ENCODE measurements around the gene MMP28.
A peak's percentile ranks its signal among the peaks of the same experiment; 100 is the strongest.

The MMP28 gene

GRCh38 chr17:35726953-35727460, 68.4 kb downstream of the MMP28 start:
- TF ChIP-seq TAF1 (IDR thresholded peaks at IDR 0.05; ENCODE audit: low read depth) (no peak), FOXM1 (IDR thresholded peaks at IDR 0.05; ENCODE audit: borderline replicate concordance, low read depth) (no peak), USF1 (IDR thresholded peaks at IDR 0.05) (no peak), REST (IDR thresholded peaks at IDR 0.05; ENCODE audit: low read depth) (no peak), TCF12 (IDR thresholded peaks at IDR 0.05; ENCODE audit: low read depth) (no peak), TEAD4 (IDR thresholded peaks at IDR 0.05) (no peak), EGR1 (IDR thresholded peaks at IDR 0.05) (no peak), EP300 (IDR thresholded peaks at IDR 0.05; ENCODE audit: borderline replicate concordance) (no peak), CEBPB (IDR thresholded peaks at IDR 0.05) (no peak), ZBTB7A (IDR thresholded peaks at IDR 0.05; ENCODE audit: low read depth) (no peak), MAX (IDR thresholded peaks at IDR 0.05) (no peak), CREB1 (IDR thresholded peaks at IDR 0.05; ENCODE audit: low read depth) (no peak), RAD21 (IDR thresholded peaks at IDR 0.05; ENCODE audit: low read depth) (no peak), YY1 (IDR thresholded peaks at IDR 0.05; ENCODE audit: low read depth) (no peak), NFIC (IDR thresholded peaks at IDR 0.05) (no peak)

GRCh38 chr17:35726127-35726952, 69.1 kb downstream of the MMP28 start:
- TF ChIP-seq MAX (IDR thresholded peaks at IDR 0.05), result no peak
- TF ChIP-seq NFIC (IDR thresholded peaks at IDR 0.05), result peak; percentile 84
- TF ChIP-seq RAD21 (IDR thresholded peaks at IDR 0.05; ENCODE audit: low read depth), result no peak
- TF ChIP-seq CREB1 (IDR thresholded peaks at IDR 0.05; ENCODE audit: low read depth), result no peak
- TF ChIP-seq TAF1 (IDR thresholded peaks at IDR 0.05; ENCODE audit: low read depth), result no peak
- TF ChIP-seq EP300 (IDR thresholded peaks at IDR 0.05; ENCODE audit: borderline replicate concordance), result no peak
- no peak for TF ChIP-seq YY1 (IDR thresholded peaks at IDR 0.05; ENCODE audit: low read depth)
- TF ChIP-seq EGR1 (IDR thresholded peaks at IDR 0.05), result no peak
- no peak for TF ChIP-seq USF1 (IDR thresholded peaks at IDR 0.05)
- peak; percentile 7; the same call in 1 of the 2 replicates for TF ChIP-seq TEAD4 (IDR thresholded peaks at IDR 0.05)
- no peak for TF ChIP-seq FOXM1 (IDR thresholded peaks at IDR 0.05; ENCODE audit: borderline replicate concordance, low read depth)
- TF ChIP-seq CEBPB (IDR thresholded peaks at IDR 0.05), result no peak
- no peak for TF ChIP-seq REST (IDR thresholded peaks at IDR 0.05; ENCODE audit: low read depth)

- TF ChIP-seq TAF1 (IDR thresholded peaks at IDR 0.05; ENCODE audit: low read depth) (no peak), REST (IDR thresholded peaks at IDR 0.05; ENCODE audit: low read depth) (no peak), TCF12 (IDR thresholded peaks at IDR 0.05; ENCODE audit: low read depth) (no peak), YY1 (IDR thresholded peaks at IDR 0.05; ENCODE audit: low read depth) (no peak)
Measured at GRCh38 chr17:35725802-35726126, 69.7 kb downstream of the MMP28 start.

- no peak for TF ChIP-seq FOXM1 (IDR thresholded peaks at IDR 0.05; ENCODE audit: borderline replicate concordance, low read depth)
- TF ChIP-seq TCF12 (IDR thresholded peaks at IDR 0.05; ENCODE audit: low read depth), result no peak
- no peak for TF ChIP-seq CREB1 (IDR thresholded peaks at IDR 0.05; ENCODE audit: low read depth)
- no peak for TF ChIP-seq ZBTB7A (IDR thresholded peaks at IDR 0.05; ENCODE audit: low read depth)
- no peak for TF ChIP-seq EGR1 (IDR thresholded peaks at IDR 0.05)
- TF ChIP-seq RAD21 (IDR thresholded peaks at IDR 0.05; ENCODE audit: low read depth), result no peak
- TF ChIP-seq NFIC (IDR thresholded peaks at IDR 0.05), result no peak
- no peak for TF ChIP-seq YY1 (IDR thresholded peaks at IDR 0.05; ENCODE audit: low read depth)
- TF ChIP-seq CEBPB (IDR thresholded peaks at IDR 0.05), result no peak
- no peak for TF ChIP-seq MAX (IDR thresholded peaks at IDR 0.05)
- no peak for TF ChIP-seq EP300 (IDR thresholded peaks at IDR 0.05; ENCODE audit: borderline replicate concordance)
- TF ChIP-seq TAF1 (IDR thresholded peaks at IDR 0.05; ENCODE audit: low read depth), result no peak
- no peak for TF ChIP-seq REST (IDR thresholded peaks at IDR 0.05; ENCODE audit: low read depth)
- TF ChIP-seq TEAD4 (IDR thresholded peaks at IDR 0.05), result no peak
- TF ChIP-seq USF1 (IDR thresholded peaks at IDR 0.05), result no peak
Measured at GRCh38 chr17:35725058-35725457, 70.4 kb downstream of the MMP28 start.
